SK-N-SH (cell line): Measurements from ENCODE around the gene BBOX1. TPM values are rescaled to one million over a fixed set of nuclear protein-coding genes. Genes with fewer than 3 reads are reported as not detected.

Experiments used
- CTCF ChIA-PET: fragments of 300-600, 350-600 bp; formaldehyde crosslinking; extraction: SDS; loops from one replicate; lab custom pipeline; 2021; lab: Yijun Ruan, JAX
- POLR2A ChIA-PET: fragments of 350-600 bp; sonication (Branson Sonifier 250); formaldehyde crosslinking; extraction: SDS; loops from one replicate; lab custom pipeline; 2020; ENCODE audit warnings: antibody characterized with exemption, inconsistent platforms; lab: Yijun Ruan, JAX
- DNase-seq: peaks from one replicate; pipeline ENCODE4 v3.0.0; 2012
- H2AFZ ChIP-seq: fragments of 200-600 bp; sonication (generic); 2 replicates; pipeline ENCODE4 v1.8.1; 2016; ENCODE audit warnings: antibody characterized with exemption, mild to moderate bottlenecking, low read depth
- H3F3A ChIP-seq: fragments of 200-600 bp; sonication (generic); replicated peaks from 2 replicates; pipeline ENCODE3; 2016; ENCODE audit warnings: antibody characterized with exemption, mild to moderate bottlenecking; ENCODE audit not compliant: insufficient read depth
- H3K27ac ChIP-seq, 2 experiments: fragments of 200-500 bp in 1 of 2; fragments of 200-600 bp in 1 of 2; sonication (Bioruptor generic) in 1 of 2; sonication (generic), shearing (Covaris generic) in 1 of 2; 2 replicates each; pipeline versions ENCODE4 v1.5.1 to v1.6.1; 2014 to 2016; ENCODE audit warnings: low read depth in 2 of 2, inconsistent platforms in 1 of 2, low read length in 1 of 2, mild to moderate bottlenecking in 1 of 2, mixed read lengths in 1 of 2
- H3K27me3 ChIP-seq: fragments of 200-600 bp; sonication (generic), shearing (Covaris generic); 2 replicates; pipeline ENCODE4 v1.6.1; 2016; ENCODE audit warnings: mixed run types; ENCODE audit not compliant: insufficient read depth
- H3K36me3 ChIP-seq, 2 experiments: fragments of 200-500 bp in 1 of 2; fragments of 200-600 bp in 1 of 2; sonication (Bioruptor generic) in 1 of 2; sonication (generic) in 1 of 2; replicated peaks in 1 of 2; 2 replicates each; pipeline versions ENCODE3 to v1.5.1; 2014 to 2016; ENCODE audit warnings: low read length in 1 of 2, mild to moderate bottlenecking in 1 of 2; ENCODE audit not compliant: insufficient read depth in 2 of 2, control insufficient read depth in 1 of 2
- H3K4me1 ChIP-seq, 2 experiments: fragments of 200-500 bp in 1 of 2; fragments of 200-600 bp in 1 of 2; sonication (Bioruptor generic) in 1 of 2; sonication (generic), shearing (Covaris generic) in 1 of 2; 2 replicates each; pipeline versions ENCODE4 v1.5.1 to v1.6.1; 2014 to 2016; ENCODE audit warnings: low read depth in 1 of 2, low read length in 1 of 2, mixed run types in 1 of 2; ENCODE audit not compliant: insufficient read depth in 2 of 2, control insufficient read depth in 1 of 2
- H3K4me2 ChIP-seq: fragments of 200-600 bp; sonication (generic), shearing (Covaris generic); 2 replicates; pipeline ENCODE4 v1.6.1; 2017; ENCODE audit warnings: mixed run types
- H3K4me3 ChIP-seq, 2 experiments: fragments of 200-500 bp in 1 of 2; fragments of 200-600 bp in 1 of 2; sonication (Bioruptor generic) in 1 of 2; sonication (generic), shearing (Covaris generic) in 1 of 2; 2 replicates each; pipeline versions ENCODE4 v1.5.1 to v1.8.1; 2014 to 2016; ENCODE audit warnings: low read depth in 2 of 2, inconsistent platforms in 1 of 2, low read length in 1 of 2, mild to moderate bottlenecking in 1 of 2, mixed read lengths in 1 of 2, moderate library complexity in 1 of 2
- H3K79me2 ChIP-seq: fragments of 200-600 bp; sonication (generic); 2 replicates; pipeline ENCODE4 v1.8.1; 2017; ENCODE audit warnings: mild to moderate bottlenecking; ENCODE audit not compliant: insufficient read depth
- H3K9ac ChIP-seq: fragments of 200-600 bp; sonication (generic); 2 replicates; pipeline ENCODE4 v1.6.1; 2017; ENCODE audit warnings: mixed run types
- H3K9me2 ChIP-seq: fragments of 200-600 bp; sonication (generic); 2 replicates; pipeline ENCODE4 v1.6.1; 2017; ENCODE audit warnings: mixed run types
- H3K9me3 ChIP-seq: fragments of 200-600 bp; sonication (generic); 2 replicates; pipeline ENCODE4 v1.6.1; 2017; ENCODE audit warnings: mixed run types, mild to moderate bottlenecking, moderate library complexity
- H4K20me1 ChIP-seq: fragments of 200-600 bp; sonication (generic); 2 replicates; pipeline ENCODE4 v1.6.1; 2017; ENCODE audit warnings: mild to moderate bottlenecking, mixed run types; ENCODE audit not compliant: insufficient read depth
- CHD2 ChIP-seq: fragments of 150-350 bp; IDR thresholded peaks from 2 replicates; pipeline ENCODE4 v1.6.1; 2018; ENCODE audit warnings: low read length; ENCODE audit not compliant: partially characterized antibody
- FOSL2 ChIP-seq: IDR thresholded peaks from 2 replicates; pipeline ENCODE4 v1.4.0; 2012; ENCODE audit warnings: low read depth, mild to moderate bottlenecking, moderate library complexity, borderline replicate concordance
- FOXM1 ChIP-seq: IDR thresholded peaks from 2 replicates; pipeline ENCODE4 v1.4.0; 2012; ENCODE audit warnings: low read depth, mild to moderate bottlenecking
- GABPA ChIP-seq: IDR thresholded peaks from 2 replicates; pipeline ENCODE4 v1.4.0; 2012; ENCODE audit warnings: low read depth, mild to moderate bottlenecking
- JUND ChIP-seq: IDR thresholded peaks from 2 replicates; pipeline ENCODE4 v1.4.0; 2012
- MEF2A ChIP-seq: IDR thresholded peaks from 2 replicates; pipeline ENCODE4 v1.4.0; 2012; ENCODE audit warnings: low read depth, borderline replicate concordance
- NRF1 ChIP-seq: IDR thresholded peaks from 2 replicates; pipeline ENCODE4 v1.6.1; 2012; ENCODE audit warnings: low read depth, mild to moderate bottlenecking, low read length
- POLR2AphosphoS5 ChIP-seq: IDR thresholded peaks from 2 replicates; pipeline ENCODE4 v1.6.1; 2012; ENCODE audit warnings: low read depth, low read length
- RCOR1 ChIP-seq: fragments of 150-350 bp; IDR thresholded peaks from 2 replicates; pipeline ENCODE4 v1.6.1; 2017; ENCODE audit warnings: antibody characterized with exemption, low read length
- YY1 ChIP-seq: IDR thresholded peaks from 2 replicates; pipeline ENCODE4 v1.4.0; 2012; ENCODE audit warnings: low read depth, mild to moderate bottlenecking
- WGBS: methylation state at CpG from one replicate; pipeline ENCODE4 v1.1.6; 2017; ENCODE audit warnings: low lambda C conversion rate; 5-methylcytosine and 5-hydroxymethylcytosine counted together
- polyA plus RNA-seq, 3 experiments: library from polyadenylated mRNA; depleted of rRNA; stranded (reverse); fragments of >200 nt; gene quantifications; 2 replicates each; pipeline ENCODE4 v1.2.3, GENCODE V29; 2012
- TF ChIP-seq, protein P1 (sequence below): IDR thresholded peaks from 2 replicates; pipeline ENCODE4; 2012
- TF ChIP-seq, protein P2 (sequence below): IDR thresholded peaks from 2 replicates; pipeline ENCODE4 v1.4.0; 2012; ENCODE audit warnings: low read depth
- TF ChIP-seq, protein P3 (sequence below): fragments of 150-350 bp; IDR thresholded peaks from 2 replicates; pipeline ENCODE4 v1.6.1; 2016; ENCODE audit warnings: mild to moderate bottlenecking, low read depth, low read length
- TF ChIP-seq, protein P4 (sequence below): fragments of 200-600 bp; sonication (generic); IDR thresholded peaks from 2 replicates; pipeline ENCODE4 v1.6.1; 2017; ENCODE audit warnings: antibody characterized with exemption, mild to moderate bottlenecking, moderate library complexity
- TF ChIP-seq, protein P5 (sequence below): IDR thresholded peaks from 2 replicates; pipeline ENCODE4 v1.4.0; 2012; ENCODE audit warnings: low read depth, borderline replicate concordance

BBOX1 gene
- polyA plus RNA-seq, 1 of the 3 experiments (the other 2 are of a cell fraction): 0.02 TPM

DNA sequence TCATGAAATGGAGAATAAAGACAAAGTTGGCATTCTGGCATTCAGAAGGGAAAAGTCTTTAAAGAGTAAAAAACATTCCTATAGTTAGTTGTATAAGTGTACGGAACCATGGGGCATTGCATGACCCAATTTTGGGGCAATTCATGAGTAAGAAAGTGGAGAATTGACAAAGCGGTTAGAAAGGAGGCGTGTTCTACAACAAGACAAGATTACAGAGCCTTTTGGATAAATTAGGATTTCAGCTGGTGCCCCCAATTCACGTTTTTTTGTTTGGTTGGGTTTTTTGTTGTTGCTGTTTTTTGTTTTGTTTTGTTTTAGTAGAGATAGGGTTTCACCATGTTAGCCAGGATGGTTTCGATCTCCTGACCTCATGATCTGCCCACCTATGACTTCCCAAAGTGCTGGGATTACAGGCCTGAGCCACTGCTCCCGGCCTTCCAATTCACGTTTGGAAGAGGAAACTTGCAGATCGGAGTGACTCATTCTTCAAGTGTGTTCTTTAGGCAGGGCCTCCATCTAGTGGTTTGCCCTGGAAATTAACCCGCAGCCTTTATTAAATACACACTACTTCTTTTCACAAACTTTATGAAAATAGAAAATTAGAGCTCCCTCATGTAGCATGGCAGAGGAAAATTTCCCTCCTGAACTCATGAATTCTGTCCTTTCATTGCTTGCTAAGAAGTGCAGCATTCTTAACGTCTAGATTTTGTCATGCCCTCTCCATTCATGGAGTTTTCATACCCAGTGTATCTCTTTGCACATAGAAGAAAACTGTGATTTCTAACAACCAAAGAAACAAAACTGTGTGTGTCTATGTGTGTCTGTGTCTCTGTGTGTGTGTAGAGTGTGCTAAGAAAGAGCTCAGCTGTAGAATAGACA is 118.1 kb downstream of the BBOX1 start (continued):
- TF ChIP-seq GABPA (no peak), NRF1 (0 out of 2 replicates have a peak, but pooled peaks have one; percentile 11), YY1 (no peak), MEF2A (no peak)
- TF ChIP-seq, protein P1, sequence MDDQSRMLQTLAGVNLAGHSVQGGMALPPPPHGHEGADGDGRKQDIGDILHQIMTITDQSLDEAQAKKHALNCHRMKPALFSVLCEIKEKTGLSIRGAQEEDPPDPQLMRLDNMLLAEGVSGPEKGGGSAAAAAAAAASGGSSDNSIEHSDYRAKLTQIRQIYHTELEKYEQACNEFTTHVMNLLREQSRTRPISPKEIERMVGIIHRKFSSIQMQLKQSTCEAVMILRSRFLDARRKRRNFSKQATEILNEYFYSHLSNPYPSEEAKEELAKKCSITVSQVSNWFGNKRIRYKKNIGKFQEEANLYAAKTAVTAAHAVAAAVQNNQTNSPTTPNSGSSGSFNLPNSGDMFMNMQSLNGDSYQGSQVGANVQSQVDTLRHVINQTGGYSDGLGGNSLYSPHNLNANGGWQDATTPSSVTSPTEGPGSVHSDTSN: no peak
- TF ChIP-seq, protein P2, sequence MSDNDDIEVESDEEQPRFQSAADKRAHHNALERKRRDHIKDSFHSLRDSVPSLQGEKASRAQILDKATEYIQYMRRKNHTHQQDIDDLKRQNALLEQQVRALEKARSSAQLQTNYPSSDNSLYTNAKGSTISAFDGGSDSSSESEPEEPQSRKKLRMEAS: no peak

DNA sequence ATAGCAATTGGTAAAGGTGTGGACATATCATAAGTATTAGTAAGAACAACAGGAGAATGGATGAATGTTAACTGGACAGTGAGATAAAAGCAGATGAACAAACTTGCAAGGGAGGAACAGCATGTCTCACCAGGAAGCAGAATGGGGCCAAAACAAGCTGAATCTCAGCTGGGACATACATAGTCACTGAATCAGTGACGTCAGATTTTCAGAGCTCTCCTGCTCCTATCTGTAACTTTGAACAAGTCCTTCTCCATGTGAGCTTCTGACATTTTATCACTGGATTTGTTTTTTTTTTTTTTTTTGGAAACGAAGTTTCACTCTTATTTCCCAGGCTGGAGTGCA is 118.7 kb downstream of the BBOX1 start:
- Histone ChIP-seq H3K4me2 (peak overlapping the region; percentile 39), H3K4me1 (peaks cover 0 to 5% of the 10 kb centered on the region in 2 experiments; a peak in 1 of 4 replicates), H3K27ac (peak overlapping the region in 1 of 2 experiments; percentile 44; a peak in 1 of 4 replicates), H3K4me3 (no peak overlapping the region), H3K36me3 (no peaks in the 10 kb centered on the region), H3K9me3 (no peaks in the 10 kb centered on the region), H3K9ac (peak overlapping the region; percentile 29; the same call in 1 of the 2 replicates), H3F3A (peaks cover 4% of the 10 kb centered on the region), H2AFZ (peak overlapping the region; percentile 74), H3K9me2 (no peaks in the 10 kb centered on the region), H3K27me3 (no peaks in the 10 kb centered on the region), H3K79me2 (no peaks in the 10 kb centered on the region), H4K20me1 (no peaks in the 10 kb centered on the region)
- 44% methylated on average over 2 of the region's 2 CpGs for WGBS
- TF ChIP-seq POLR2AphosphoS5 (no peak), FOSL2 (no peak), RCOR1 (no peak), YY1 (no peak), GABPA (no peak)
- TF ChIP-seq, protein P1: no peak
- ChIA-PET POLR2A (no interaction called here), CTCF (interaction anchor here (0.6 to 3.8 kb wide), 63 partner anchors 10 to 877 kb away, joined by 3 to 58 read pairs (median 4); partner anchors contain the start of gene ANO3)
- no peak for DNase-seq

DNA sequence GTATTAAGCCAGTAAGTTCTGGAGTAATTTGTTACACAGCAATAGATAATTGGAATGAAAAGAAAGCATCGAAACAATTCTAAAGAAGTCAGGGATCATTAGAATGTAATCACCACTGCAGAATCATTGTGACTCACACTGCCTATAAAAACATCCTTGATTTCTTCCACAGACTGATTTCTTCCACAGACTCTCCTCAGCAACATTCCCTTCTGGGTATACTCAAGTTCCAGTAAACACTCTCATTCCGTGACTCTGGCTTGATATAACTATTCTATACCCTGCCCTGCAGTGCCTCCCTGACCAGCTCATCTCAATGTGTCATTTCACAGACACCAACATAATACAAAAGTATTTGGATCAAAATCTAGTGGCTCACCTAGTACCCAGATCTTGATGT is 120.5 kb downstream of the BBOX1 start:
- Histone ChIP-seq H3K9me2 (no peaks in the 10 kb centered on the region), H3K9me3 (no peaks in the 10 kb centered on the region), H3K27ac (no peak overlapping the region), H4K20me1 (no peaks in the 10 kb centered on the region), H3K36me3 (no peaks in the 10 kb centered on the region), H3K79me2 (no peaks in the 10 kb centered on the region), H3K9ac (no peak overlapping the region), H2AFZ (no peak overlapping the region), H3K4me3 (no peak overlapping the region), H3K27me3 (no peaks in the 10 kb centered on the region), H3K4me2 (no peak overlapping the region), H3K4me1 (peaks cover 0 to 5% of the 10 kb centered on the region in 2 experiments; a peak in 1 of 4 replicates), H3F3A (peaks cover 4% of the 10 kb centered on the region)
- 80% methylated on average over 2 of the region's 2 CpGs for WGBS
- ChIA-PET CTCF (interaction anchor here (0.9 to 3.8 kb wide), 6 partner anchors 135 to 511 kb away, joined by 3 to 36 read pairs (median 7); no protein-coding TSS in a partner anchor), POLR2A (no interaction called here)
- DNase-seq: no peak
- TF ChIP-seq, protein P3, sequence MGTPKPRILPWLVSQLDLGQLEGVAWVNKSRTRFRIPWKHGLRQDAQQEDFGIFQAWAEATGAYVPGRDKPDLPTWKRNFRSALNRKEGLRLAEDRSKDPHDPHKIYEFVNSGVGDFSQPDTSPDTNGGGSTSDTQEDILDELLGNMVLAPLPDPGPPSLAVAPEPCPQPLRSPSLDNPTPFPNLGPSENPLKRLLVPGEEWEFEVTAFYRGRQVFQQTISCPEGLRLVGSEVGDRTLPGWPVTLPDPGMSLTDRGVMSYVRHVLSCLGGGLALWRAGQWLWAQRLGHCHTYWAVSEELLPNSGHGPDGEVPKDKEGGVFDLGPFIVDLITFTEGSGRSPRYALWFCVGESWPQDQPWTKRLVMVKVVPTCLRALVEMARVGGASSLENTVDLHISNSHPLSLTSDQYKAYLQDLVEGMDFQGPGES: no peak
- TF ChIP-seq JUND: no peak
- TF ChIP-seq, protein P4, sequence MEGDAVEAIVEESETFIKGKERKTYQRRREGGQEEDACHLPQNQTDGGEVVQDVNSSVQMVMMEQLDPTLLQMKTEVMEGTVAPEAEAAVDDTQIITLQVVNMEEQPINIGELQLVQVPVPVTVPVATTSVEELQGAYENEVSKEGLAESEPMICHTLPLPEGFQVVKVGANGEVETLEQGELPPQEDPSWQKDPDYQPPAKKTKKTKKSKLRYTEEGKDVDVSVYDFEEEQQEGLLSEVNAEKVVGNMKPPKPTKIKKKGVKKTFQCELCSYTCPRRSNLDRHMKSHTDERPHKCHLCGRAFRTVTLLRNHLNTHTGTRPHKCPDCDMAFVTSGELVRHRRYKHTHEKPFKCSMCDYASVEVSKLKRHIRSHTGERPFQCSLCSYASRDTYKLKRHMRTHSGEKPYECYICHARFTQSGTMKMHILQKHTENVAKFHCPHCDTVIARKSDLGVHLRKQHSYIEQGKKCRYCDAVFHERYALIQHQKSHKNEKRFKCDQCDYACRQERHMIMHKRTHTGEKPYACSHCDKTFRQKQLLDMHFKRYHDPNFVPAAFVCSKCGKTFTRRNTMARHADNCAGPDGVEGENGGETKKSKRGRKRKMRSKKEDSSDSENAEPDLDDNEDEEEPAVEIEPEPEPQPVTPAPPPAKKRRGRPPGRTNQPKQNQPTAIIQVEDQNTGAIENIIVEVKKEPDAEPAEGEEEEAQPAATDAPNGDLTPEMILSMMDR: no peak
- no peak for TF ChIP-seq FOXM1
- TF ChIP-seq GABPA: no peak
- TF ChIP-seq, protein P2: no peak
- TF ChIP-seq, protein P5, sequence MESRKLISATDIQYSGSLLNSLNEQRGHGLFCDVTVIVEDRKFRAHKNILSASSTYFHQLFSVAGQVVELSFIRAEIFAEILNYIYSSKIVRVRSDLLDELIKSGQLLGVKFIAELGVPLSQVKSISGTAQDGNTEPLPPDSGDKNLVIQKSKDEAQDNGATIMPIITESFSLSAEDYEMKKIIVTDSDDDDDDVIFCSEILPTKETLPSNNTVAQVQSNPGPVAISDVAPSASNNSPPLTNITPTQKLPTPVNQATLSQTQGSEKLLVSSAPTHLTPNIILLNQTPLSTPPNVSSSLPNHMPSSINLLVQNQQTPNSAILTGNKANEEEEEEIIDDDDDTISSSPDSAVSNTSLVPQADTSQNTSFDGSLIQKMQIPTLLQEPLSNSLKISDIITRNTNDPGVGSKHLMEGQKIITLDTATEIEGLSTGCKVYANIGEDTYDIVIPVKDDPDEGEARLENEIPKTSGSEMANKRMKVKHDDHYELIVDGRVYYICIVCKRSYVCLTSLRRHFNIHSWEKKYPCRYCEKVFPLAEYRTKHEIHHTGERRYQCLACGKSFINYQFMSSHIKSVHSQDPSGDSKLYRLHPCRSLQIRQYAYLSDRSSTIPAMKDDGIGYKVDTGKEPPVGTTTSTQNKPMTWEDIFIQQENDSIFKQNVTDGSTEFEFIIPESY: no peak
- no peak for TF ChIP-seq POLR2AphosphoS5
- no peak for TF ChIP-seq CHD2
